GM18858 (cell line): ENCODE data around the gene CACNG6.

Experiments used
- ATAC-seq: cut with Tn5 transposase; IDR thresholded peaks from one replicate; pipeline ENCODE4 v1.9.1; 2021; ENCODE audit not compliant: unreplicated experiment

The CACNG6 gene

GRCh38 chr19:53966931-53967330, 24.5 kb upstream of the CACNG6 start:
- no peak for ATAC-seq

DNA sequence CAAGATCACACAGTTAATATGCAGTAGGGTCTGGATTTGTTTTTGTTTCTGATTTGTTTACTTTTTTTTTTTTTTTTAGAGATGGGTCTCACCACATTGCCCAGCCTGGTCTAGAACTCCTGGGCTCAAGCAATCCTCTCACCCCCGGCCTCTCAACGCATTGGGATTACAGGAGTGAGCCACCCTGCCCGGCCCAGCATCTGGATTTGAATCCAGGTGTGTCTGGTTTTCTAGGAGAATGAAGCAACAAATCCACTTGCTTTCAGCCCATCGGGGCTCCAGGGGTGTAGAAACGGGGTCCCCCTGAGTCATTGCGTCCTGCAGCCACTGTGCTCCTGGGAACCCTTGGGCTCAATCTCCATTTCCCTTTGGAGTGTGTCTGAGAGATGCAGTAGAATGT, 22.1 kb upstream of the CACNG6 start:
- no peak for ATAC-seq

DNA sequence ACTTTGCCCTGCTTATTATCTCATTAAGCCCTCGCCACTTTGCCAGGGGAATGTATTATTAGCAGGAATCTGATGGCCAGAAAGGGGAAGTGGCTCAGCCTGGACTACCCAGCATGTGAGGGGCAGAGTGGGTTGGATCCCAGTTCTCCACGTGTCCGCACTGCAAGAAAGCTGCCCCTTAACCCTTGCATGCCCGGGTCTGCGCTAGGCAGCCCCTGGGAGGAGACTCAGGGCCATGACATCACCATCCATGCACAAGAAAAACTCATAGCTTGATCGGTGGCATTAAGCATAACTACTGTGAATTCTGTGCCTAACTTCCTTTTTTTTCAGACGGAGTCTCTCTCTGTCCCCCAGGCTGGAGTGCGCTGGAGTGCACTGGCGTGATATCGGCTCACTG, 19.8 kb upstream of the CACNG6 start:
- no peak for ATAC-seq

GRCh38 chr19:53977429-53977990, 13.9 kb upstream of the CACNG6 start:
- ATAC-seq = no peak

DNA sequence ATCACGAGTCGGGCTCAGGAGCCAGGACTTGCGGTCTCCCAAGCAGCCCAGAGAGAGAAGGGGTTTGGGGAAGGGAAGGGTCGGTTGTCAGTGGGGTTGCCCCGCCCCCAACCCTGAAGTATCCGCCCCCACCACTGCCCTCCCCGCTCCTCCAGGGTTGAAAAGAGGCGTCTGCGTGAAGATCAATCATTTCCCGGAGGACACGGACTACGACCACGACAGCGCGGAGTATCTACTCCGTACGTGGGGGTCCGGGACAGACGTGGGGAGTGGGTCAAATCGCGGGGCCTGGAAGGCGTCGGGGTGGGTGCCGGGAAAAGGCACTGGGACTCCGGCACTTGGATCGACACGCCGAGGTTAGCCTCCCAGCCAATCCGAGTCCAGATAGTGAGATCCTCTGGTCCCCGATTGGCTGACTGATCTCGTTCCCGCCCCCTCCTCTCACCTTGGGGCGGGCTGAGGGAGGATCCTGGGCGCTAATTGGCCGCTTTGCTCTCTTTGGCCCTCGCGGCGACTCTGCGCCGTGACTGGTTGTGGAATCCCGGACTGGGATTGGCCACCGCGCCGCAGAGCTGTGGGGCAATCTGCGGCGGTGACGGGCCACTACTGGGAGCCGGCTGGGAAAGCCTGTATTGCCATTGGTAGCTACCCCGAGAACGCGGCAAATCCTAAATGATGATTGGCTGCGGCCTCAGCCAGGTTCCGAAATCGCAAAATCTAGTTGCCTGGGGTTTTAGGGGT, 13.3 kb upstream of the CACNG6 start:
- no peak for ATAC-seq

GRCh38 chr19:53978975-53979801, 12.2 kb upstream of the CACNG6 start:
- ATAC-seq = no peak

GRCh38 chr19:53980539-53981375, 10.7 kb upstream of the CACNG6 start:
- ATAC-seq = no peak

DNA sequence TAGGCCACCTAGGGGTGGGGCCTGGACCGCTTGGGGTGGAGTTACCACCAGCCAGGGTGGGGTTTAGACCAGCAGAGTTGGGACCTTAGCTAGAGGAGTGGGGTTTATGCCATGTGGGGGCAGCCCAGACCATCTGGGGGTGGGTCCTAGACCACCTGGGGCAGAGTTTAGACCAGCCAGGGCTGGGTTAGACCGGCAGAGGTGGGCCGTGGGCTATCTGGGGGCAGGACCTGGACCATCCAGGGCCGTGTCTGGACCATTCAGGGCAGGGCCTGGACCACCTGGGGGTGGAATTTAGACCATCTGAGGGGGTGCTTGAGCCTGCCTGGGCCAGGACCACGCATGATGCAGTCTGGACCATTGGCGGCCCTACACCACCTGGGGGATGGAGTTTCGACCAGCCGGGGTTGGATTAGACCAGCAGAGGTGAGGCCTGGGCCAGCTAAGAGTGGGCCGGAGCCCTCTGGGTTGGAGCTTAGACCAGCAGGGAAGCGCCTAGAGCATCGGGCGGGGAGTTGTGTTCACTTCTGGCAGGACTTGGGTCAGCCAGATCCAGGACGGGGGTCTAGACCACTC, 10.0 kb upstream of the CACNG6 start:
- ATAC-seq = no peak

GRCh38 chr19:53982001-53982451, 9.4 kb upstream of the CACNG6 start:
- no peak for ATAC-seq

- ATAC-seq = no peak
These were observed 8.8 kb upstream of the CACNG6 start for GRCh38 chr19:53982611-53983010.

- no peak for ATAC-seq
These were observed 7.8 kb upstream of the CACNG6 start for GRCh38 chr19:53983457-53984289.

DNA sequence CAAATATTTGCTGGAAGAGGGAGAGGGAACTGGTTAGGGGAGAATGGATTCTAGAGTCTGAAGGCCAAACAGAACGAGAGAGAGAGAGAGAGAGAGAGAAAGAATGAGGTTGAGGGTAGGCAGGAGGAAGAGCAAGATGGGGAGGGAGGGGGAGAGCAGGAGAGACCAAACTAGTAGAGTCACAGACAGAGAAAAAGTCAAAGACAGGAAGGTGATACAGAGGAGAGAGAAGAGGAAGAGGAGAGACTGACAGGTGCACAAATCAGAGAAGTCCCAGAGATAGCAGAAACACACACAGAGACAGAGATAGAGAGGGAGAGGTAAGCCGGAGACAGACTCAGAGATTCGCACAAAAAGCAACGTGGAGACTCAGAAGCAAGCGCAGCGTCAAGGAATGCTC, 5.6 kb upstream of the CACNG6 start:
- no peak for ATAC-seq

- no peak for ATAC-seq
These were observed 2.5 kb upstream of the CACNG6 start for GRCh38 chr19:53988981-53989380.

DNA sequence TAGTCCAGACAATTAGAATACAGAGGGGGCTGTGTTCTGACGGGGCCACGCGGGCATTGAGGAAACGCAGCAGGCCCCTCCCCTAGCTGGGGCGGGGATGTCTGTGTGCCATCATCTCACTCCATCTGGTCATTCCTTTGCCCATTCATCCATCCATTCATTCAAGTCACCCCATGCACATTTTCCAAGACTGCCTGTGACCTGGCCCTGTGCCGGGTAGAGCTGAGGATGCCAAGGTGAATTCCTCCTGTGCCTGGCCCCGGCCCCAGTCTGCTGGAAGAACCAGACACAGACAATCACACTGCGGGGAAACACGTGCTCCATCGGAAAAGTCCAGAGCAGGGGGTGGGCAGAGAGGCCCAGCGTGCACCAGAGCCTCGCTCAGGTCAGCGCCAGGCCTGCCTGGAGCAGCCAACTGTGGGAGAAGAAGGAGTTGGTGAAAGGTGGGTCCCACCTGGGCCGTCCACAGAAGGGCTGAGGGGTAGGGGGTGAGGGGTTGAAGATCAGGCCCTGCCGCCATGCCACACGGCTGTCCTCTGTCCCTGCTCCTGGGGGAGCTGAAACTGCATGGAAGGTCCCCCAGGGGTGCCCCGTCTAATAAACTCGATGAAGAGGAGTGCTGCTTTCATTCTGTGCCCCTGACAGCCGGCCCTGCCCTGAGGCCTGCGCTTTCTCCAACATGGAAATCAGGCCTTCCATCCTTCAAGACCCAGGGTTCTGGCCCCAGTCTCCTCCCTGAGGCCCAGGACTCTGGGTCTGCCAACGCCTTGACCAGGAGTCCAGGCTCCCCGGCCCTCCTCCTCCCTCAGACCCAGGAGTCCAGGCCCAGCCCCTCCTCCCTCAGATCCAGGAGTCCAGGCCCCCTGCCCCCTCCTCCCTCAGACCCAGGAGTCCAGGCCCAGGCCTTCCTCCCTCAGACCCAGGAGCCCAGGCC, 1.6 kb upstream of the CACNG6 start:
- no peak for ATAC-seq

- ATAC-seq = no peak
These were observed 774 bp downstream of the CACNG6 start for GRCh38 chr19:53992211-53992610.

DNA sequence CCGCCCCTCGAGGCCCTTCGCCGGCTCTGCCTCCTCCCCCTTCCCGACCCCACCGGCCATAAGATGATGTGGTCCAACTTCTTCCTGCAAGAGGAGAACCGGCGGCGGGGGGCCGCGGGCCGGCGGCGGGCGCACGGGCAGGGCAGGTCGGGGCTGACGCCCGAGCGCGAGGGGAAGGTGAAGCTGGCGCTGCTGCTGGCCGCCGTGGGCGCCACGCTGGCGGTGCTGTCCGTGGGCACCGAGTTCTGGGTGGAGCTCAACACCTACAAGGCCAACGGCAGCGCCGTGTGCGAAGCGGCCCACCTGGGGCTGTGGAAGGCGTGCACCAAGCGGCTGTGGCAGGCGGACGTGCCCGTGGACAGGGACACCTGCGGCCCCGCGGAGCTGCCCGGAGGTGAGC, 1.4 kb downstream of the CACNG6 start:
- ATAC-seq = no peak

- no peak for ATAC-seq
These were observed 2.0 kb downstream of the CACNG6 start for GRCh38 chr19:53993448-53993847.

- no peak for ATAC-seq
These were observed 3.4 kb downstream of the CACNG6 start for GRCh38 chr19:53994811-53995210.

GRCh38 chr19:53998223-53998622, 6.8 kb downstream of the CACNG6 start:
- ATAC-seq = no peak
